Measurements from ENCODE around the gene RASGEF1B.

DNA sequence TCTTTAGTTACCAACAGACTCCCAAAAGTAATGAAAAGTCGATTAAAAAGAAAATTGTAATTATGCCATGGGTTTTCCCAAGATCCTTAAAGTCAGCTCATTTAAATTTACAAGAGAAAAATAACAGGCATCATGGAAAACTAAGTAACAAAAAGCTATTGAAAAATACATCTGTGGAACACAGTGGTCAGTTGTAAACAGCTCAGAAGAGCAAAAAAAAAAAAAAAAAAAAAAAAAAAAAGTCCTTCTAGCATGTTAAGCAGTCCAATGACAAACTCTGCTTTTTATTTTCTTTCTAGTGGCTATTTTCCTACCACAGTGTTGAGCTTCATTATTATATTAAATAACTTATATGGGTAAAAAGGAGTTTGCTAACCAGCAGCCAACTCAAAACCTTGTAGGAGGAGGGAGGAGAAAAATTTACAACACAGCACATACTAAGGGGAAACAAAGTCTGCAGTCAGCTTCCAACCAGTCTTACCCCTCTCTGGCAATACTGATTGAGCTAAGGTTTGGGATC is 44.9 kb downstream of the RASGEF1B start:
- TF ChIP-seq, protein P1, sequence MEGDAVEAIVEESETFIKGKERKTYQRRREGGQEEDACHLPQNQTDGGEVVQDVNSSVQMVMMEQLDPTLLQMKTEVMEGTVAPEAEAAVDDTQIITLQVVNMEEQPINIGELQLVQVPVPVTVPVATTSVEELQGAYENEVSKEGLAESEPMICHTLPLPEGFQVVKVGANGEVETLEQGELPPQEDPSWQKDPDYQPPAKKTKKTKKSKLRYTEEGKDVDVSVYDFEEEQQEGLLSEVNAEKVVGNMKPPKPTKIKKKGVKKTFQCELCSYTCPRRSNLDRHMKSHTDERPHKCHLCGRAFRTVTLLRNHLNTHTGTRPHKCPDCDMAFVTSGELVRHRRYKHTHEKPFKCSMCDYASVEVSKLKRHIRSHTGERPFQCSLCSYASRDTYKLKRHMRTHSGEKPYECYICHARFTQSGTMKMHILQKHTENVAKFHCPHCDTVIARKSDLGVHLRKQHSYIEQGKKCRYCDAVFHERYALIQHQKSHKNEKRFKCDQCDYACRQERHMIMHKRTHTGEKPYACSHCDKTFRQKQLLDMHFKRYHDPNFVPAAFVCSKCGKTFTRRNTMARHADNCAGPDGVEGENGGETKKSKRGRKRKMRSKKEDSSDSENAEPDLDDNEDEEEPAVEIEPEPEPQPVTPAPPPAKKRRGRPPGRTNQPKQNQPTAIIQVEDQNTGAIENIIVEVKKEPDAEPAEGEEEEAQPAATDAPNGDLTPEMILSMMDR (conservative IDR thresholded peaks at IDR 0.05; ENCODE audit: low read depth, low read length), result no peak
- TF ChIP-seq EZH2 (IDR thresholded peaks at IDR 0.05; ENCODE audit: low read length, unreplicated experiment) (no peak), EZH2phosphoT487 (IDR thresholded peaks at IDR 0.05; ENCODE audit: borderline replicate concordance, low read length) (no peak)

Measured in PC-3 (cell line).